Endothelial cell (in vitro differentiated cells): ENCODE data around the gene CD226. TPM values are rescaled to one million over a fixed set of nuclear protein-coding genes. Genes with fewer than 3 reads are reported as not detected.

ENCODE experiments used
- DNase-seq: peaks from one replicate; pipeline ENCODE4 v3.0.0; 2021; ENCODE audit warnings: low spot score
- H3K27ac Mint-ChIP-seq: one replicate; pipeline ENCODE4 v1.8.0; 2021; ENCODE audit warnings: mixed read lengths, inconsistent platforms; ENCODE audit not compliant: unreplicated experiment
- H3K27me3 Mint-ChIP-seq: one replicate; pipeline ENCODE4 v1.8.0; 2021; ENCODE audit warnings: mild to moderate bottlenecking, moderate library complexity, mixed read lengths, inconsistent platforms; ENCODE audit not compliant: unreplicated experiment
- H3K36me3 Mint-ChIP-seq: one replicate; pipeline ENCODE4 v1.8.0; 2021; ENCODE audit warnings: mild to moderate bottlenecking, low read depth, mixed read lengths, inconsistent platforms; ENCODE audit not compliant: unreplicated experiment
- H3K4me1 Mint-ChIP-seq: one replicate; pipeline ENCODE4 v1.8.0; 2021; ENCODE audit warnings: mild to moderate bottlenecking, mixed read lengths, inconsistent platforms; ENCODE audit not compliant: unreplicated experiment
- H3K4me3 Mint-ChIP-seq: one replicate; pipeline ENCODE4 v1.8.0; 2021; ENCODE audit warnings: mild to moderate bottlenecking, mixed read lengths, inconsistent platforms; ENCODE audit not compliant: unreplicated experiment
- H3K9me3 Mint-ChIP-seq: one replicate; pipeline ENCODE4 v1.8.0; 2021; ENCODE audit warnings: mixed read lengths, inconsistent platforms; ENCODE audit not compliant: unreplicated experiment
- total RNA-seq: library from RNA; stranded (reverse); fragmentation: NEBNext Ultra II Directional; extraction: Animal tissue kit (Norgen Biotek cat#: 25700); gene quantifications from one replicate; pipeline ENCODE4 v1.2.1, GENCODE V29; 2021; ENCODE audit not compliant: unreplicated experiment
- TF ChIP-seq, protein P1 (sequence below): fragments of 200-600 bp; sonication (generic); IDR thresholded peaks from one replicate; pipeline ENCODE4 v1.5.0; 2021; ENCODE audit warnings: antibody characterized with exemption; ENCODE audit not compliant: unreplicated experiment

CD226 gene
- total RNA-seq, 1 donor from 2014 or later = 0.80 TPM

- TF ChIP-seq, protein P1, sequence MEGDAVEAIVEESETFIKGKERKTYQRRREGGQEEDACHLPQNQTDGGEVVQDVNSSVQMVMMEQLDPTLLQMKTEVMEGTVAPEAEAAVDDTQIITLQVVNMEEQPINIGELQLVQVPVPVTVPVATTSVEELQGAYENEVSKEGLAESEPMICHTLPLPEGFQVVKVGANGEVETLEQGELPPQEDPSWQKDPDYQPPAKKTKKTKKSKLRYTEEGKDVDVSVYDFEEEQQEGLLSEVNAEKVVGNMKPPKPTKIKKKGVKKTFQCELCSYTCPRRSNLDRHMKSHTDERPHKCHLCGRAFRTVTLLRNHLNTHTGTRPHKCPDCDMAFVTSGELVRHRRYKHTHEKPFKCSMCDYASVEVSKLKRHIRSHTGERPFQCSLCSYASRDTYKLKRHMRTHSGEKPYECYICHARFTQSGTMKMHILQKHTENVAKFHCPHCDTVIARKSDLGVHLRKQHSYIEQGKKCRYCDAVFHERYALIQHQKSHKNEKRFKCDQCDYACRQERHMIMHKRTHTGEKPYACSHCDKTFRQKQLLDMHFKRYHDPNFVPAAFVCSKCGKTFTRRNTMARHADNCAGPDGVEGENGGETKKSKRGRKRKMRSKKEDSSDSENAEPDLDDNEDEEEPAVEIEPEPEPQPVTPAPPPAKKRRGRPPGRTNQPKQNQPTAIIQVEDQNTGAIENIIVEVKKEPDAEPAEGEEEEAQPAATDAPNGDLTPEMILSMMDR = no peak
- no peaks in the 10 kb centered on the region for H3K4me1 Mint-ChIP-seq
- no peaks in the 10 kb centered on the region for H3K36me3 Mint-ChIP-seq
- H3K9me3 Mint-ChIP-seq = no peaks in the 10 kb centered on the region
- no peaks in the 10 kb centered on the region for H3K27me3 Mint-ChIP-seq
- DNase-seq = no peak
- no peak overlapping the region for H3K27ac Mint-ChIP-seq
- no peak overlapping the region for H3K4me3 Mint-ChIP-seq
Observed at GRCh38 chr18:69845593-69846506, 101.8 kb downstream of the CD226 start.

DNA sequence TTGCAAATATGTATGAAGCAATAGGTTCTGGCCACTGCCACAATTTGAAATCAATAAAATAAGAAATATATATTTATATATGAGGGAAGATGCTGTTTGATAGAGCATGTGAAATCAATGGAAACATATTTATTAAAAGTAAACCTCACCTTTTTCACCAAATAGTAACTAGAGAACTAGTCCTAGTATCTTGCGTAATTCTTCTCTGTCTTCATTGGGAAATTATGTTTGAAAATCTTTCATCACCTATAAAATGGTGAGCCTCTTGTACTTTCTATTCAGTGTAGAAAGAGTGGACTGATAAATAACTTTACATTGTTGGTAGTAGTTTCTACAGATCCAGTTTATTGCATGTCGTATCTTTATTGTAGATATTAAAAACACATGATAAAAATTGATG, 103.0 kb downstream of the CD226 start:
- DNase-seq = no peak
- Mint-ChIP-seq H3K36me3 (no peaks in the 10 kb centered on the region), H3K9me3 (no peaks in the 10 kb centered on the region), H3K27me3 (peaks cover 3% of the 10 kb centered on the region), H3K4me3 (no peak overlapping the region), H3K4me1 (no peaks in the 10 kb centered on the region), H3K27ac (no peak overlapping the region)
- TF ChIP-seq, protein P1 = no peak

- no peak for DNase-seq
- H3K36me3 Mint-ChIP-seq = no peaks in the 10 kb centered on the region
- H3K27ac Mint-ChIP-seq = no peak overlapping the region
- peaks cover 3% of the 10 kb centered on the region for H3K27me3 Mint-ChIP-seq
- no peak overlapping the region for H3K4me3 Mint-ChIP-seq
- TF ChIP-seq, protein P1 = no peak
- H3K9me3 Mint-ChIP-seq = no peaks in the 10 kb centered on the region
- no peaks in the 10 kb centered on the region for H3K4me1 Mint-ChIP-seq
Observed at GRCh38 chr18:69843015-69843414, 104.7 kb downstream of the CD226 start.

GRCh38 chr18:69841117-69841516, 106.6 kb downstream of the CD226 start:
- H3K9me3 Mint-ChIP-seq = no peaks in the 10 kb centered on the region
- DNase-seq = no peak
- H3K36me3 Mint-ChIP-seq = no peaks in the 10 kb centered on the region
- no peak overlapping the region for H3K27ac Mint-ChIP-seq
- no peak overlapping the region for H3K4me3 Mint-ChIP-seq
- no peaks in the 10 kb centered on the region for H3K4me1 Mint-ChIP-seq
- TF ChIP-seq, protein P1 = no peak
- peaks cover 3% of the 10 kb centered on the region for H3K27me3 Mint-ChIP-seq

GRCh38 chr18:69840445-69840844, 107.2 kb downstream of the CD226 start:
- H3K4me1 Mint-ChIP-seq = no peaks in the 10 kb centered on the region
- no peaks in the 10 kb centered on the region for H3K9me3 Mint-ChIP-seq
- H3K4me3 Mint-ChIP-seq = no peak overlapping the region
- H3K27ac Mint-ChIP-seq = no peak overlapping the region
- peaks cover 3% of the 10 kb centered on the region for H3K27me3 Mint-ChIP-seq
- TF ChIP-seq, protein P1 = no peak
- H3K36me3 Mint-ChIP-seq = no peaks in the 10 kb centered on the region
- DNase-seq = no peak
